ENCODE data around the gene SMAD9.
A peak's percentile ranks its signal among the peaks of the same experiment; 100 is the strongest.

Gene SMAD9

GRCh38 chr13:36919833-36920615 is at the start of gene SMAD9:
SMAD9 (minus strand) TSS chr13:36920238; CDS start chr13:36879689, 40,549 bp downstream.
- peak; percentile 50 for DNase-seq

GRCh38 chr13:36966404-36966803 is 46.4 kb upstream of the SMAD9 start:
- DNase-seq: no peak

- no peak for DNase-seq
Measured at GRCh38 chr13:36965767-36966166, 45.7 kb upstream of the SMAD9 start.

GRCh38 chr13:36959456-36960116 is 39.5 kb upstream of the SMAD9 start:
- no peak for DNase-seq

GRCh38 chr13:36954542-36954941 is 34.5 kb upstream of the SMAD9 start:
- no peak for DNase-seq

GRCh38 chr13:36950920-36951319 is 30.9 kb upstream of the SMAD9 start:
- DNase-seq: no peak

- no peak for DNase-seq
Measured at GRCh38 chr13:36950330-36950729, 30.3 kb upstream of the SMAD9 start.

GRCh38 chr13:36945078-36945477 is 25.0 kb upstream of the SMAD9 start:
- DNase-seq: no peak

- no peak for DNase-seq
Measured at GRCh38 chr13:36925603-36926002, 5.6 kb upstream of the SMAD9 start.

GRCh38 chr13:36924001-36924400 is 4.0 kb upstream of the SMAD9 start:
- no peak for DNase-seq

GRCh38 chr13:36921631-36922301 is 1.7 kb upstream of the SMAD9 start:
- no peak for DNase-seq

GRCh38 chr13:36920616-36921185 is 663 bp upstream of the SMAD9 start:
- no peak for DNase-seq

- DNase-seq: peak; percentile 8
Measured at GRCh38 chr13:36919171-36919832, 736 bp downstream of the SMAD9 start.

- DNase-seq: no peak
Measured at GRCh38 chr13:36918246-36919131, 1.5 kb downstream of the SMAD9 start.

GRCh38 chr13:36917311-36917710 is 2.7 kb downstream of the SMAD9 start:
- no peak for DNase-seq

GRCh38 chr13:36915896-36916640 is 4.0 kb downstream of the SMAD9 start:
- DNase-seq: no peak

GRCh38 chr13:36915106-36915505 is 4.9 kb downstream of the SMAD9 start:
- no peak for DNase-seq

- DNase-seq: no peak
Measured at GRCh38 chr13:36914648-36915047, 5.4 kb downstream of the SMAD9 start.

- no peak for DNase-seq
Measured at GRCh38 chr13:36913463-36913862, 6.6 kb downstream of the SMAD9 start.

- no peak for DNase-seq
Measured at GRCh38 chr13:36912973-36913372, 7.1 kb downstream of the SMAD9 start.

GRCh38 chr13:36912369-36912768 is 7.7 kb downstream of the SMAD9 start:
- DNase-seq: no peak

All from activated CD4-positive, alpha-beta T cell treated with anti-CD3 and anti-CD28 coated beads for 48 hours (primary cell).